ENCODE measurements around the gene IRAK1BP1.

GRCh38 chr6:78896227-78896626 lies 28.9 kb downstream of the IRAK1BP1 start:
- TF ChIP-seq CTCF (IDR thresholded peaks at IDR 0.05; ENCODE audit: insufficient read depth, low read length, poor library complexity, severe bottlenecking) (no peak), EZH2phosphoT487 (conservative IDR thresholded peaks at IDR 0.05; ENCODE audit: low read length) (no peak)

Data from SU-DHL-6 (cell line).